ENCODE results near the gene MYH10.

MYH10 gene

DNA sequence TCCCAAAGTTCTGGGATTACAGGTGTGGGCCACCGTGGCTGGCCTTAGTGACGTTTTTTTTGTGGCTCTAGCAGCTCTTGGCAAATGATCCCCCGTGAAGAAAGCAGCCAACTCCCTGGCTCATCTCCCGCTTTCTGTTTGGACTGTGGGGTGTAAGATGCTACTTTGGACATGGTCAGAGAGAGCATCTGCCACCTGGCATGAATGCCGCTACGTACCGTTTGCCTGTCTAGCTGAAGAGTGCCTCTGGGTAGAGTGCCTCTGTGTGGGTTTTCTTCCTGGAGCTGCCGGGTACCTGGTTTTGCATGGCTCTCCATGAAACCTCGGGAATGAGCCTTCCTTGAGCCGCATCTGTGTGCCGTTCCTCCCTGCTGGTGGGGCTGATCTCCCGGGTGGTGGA lies 160.6 kb downstream of the MYH10 start:
- no peak for DNase-seq

DNA sequence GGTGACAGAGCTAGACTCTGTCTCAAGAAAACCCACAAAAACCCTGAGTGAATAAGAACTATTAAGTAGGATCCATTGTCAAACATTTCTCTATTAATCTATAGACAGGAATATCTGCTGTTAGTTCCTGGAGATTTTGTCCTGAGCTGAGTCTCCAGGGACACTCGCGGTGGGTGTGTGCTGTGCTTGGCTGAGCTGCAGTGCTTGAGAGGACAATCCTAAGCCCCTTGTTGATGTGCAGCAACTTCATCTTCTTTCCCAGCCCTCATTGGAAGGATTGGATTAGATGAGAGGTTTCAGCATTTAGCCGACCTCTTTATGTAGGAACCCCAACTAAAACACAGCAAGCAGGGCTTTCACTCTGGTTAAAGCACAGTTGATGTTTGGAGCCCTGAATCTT lies 161.5 kb downstream of the MYH10 start:
- DNase-seq: no peak

GRCh38 chr17:8468127-8468526 lies 162.4 kb downstream of the MYH10 start:
- no peak for DNase-seq

DNA sequence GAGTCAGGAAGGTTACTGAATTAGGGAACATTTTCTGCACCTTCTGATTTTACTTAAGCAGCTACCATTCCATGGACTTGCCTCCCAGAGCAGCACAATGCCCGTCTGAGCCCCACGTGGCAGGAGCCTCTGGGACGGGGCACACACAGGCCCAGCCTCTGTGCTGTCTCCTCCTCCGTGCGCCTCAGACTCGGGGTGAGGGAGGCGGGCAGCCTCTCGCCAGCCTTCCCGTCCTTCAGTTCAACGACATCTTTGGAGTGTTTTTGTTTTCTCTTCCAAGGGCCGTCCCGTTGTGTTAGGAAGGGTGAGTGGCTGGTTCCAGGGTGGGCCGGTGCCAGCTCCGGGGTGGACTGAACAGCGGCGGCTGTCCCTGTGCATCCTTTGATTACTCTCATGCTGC lies 163.0 kb downstream of the MYH10 start:
- DNase-seq: no peak

DNA sequence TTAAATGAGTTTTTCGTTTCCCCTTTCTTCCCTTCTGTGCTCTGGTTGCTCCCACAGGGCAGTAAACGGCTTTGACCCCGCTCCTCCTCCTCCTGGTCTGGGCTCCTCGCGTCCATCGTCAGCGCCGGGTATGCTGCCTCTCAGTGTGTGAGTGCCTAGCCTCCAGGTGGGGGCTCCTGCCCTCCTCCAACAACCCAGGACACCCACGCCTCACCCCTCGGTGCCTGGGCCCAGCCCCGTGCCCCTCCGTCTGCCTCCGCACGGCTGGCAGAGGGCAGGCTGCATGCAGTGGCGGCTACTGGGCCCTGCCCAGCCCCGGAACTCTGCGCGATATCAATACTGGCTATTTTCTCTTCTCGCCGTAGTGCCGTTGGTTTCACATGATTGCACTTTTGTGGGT lies 163.7 kb downstream of the MYH10 start:
- no peak for DNase-seq

GRCh38 chr17:8466456-8466855 lies 164.1 kb downstream of the MYH10 start:
- no peak for DNase-seq

DNA sequence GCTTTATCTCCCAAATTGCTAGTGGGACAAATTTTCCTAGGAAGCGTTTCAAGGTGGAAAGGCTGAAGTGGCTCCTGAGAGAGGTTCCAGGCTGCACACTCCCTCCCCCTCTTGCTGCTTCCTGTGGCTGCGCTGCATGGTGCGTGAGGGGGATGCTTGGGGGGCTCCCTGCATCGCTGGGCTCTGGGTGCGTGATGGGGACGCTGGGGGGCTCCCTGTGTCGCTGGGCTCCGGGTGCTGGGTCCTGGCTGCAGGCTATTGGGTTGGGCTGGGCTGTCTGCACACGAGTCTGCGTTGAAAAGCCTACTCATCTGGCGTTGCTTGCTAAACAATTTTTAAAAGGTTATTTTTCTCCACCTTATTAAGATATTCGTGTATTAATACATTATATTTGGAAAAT lies 164.8 kb downstream of the MYH10 start:
- no peak for DNase-seq

GRCh38 chr17:8465356-8465755 lies 165.2 kb downstream of the MYH10 start:
- no peak for DNase-seq

GRCh38 chr17:8464941-8465340 lies 165.6 kb downstream of the MYH10 start:
- no peak for DNase-seq

GRCh38 chr17:8463099-8463498 lies 167.4 kb downstream of the MYH10 start:
- no peak for DNase-seq

DNA sequence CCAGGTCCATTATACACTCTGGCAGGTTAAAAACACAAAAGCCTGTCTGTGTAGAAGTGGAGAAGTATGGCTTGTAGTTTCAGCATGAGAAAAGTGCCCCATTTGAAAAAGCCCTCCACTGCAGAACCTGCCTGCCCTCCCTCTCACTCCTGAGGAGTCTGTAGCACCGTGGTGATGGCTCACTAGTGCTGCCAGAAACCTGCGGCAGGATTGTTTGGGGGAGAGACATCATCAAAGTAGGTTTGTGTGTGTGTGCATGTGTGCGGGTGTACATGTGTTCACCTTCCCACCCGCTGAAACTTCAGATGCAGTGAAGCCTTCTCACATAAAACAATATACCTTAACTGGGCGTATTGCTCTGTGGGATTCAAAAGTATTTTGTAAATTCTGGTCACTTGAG lies 168.0 kb downstream of the MYH10 start:
- no peak for DNase-seq

GRCh38 chr17:8459831-8460230 lies 170.7 kb downstream of the MYH10 start:
- no peak for DNase-seq

DNA sequence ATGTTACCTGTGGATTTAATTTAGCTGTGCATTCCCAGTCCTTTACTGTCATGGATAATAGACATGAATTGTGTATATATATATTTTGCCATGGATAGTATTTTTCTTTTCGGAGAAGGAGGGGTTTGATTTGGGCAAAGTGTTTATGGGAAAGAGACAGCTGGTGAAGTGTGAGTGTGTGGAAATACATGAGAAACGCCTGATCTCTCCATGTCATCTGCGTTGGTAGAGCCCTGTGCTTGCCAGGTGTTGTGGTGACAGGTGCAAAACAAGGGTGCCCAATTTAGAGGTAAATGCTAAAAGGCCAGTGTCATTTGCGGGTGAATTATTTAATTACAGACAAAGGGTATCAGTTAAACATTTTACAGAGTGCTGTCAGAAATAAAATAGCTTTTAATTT lies 171.4 kb downstream of the MYH10 start:
- DNase-seq: no peak

GRCh38 chr17:8458128-8458527 lies 172.4 kb downstream of the MYH10 start:
- no peak for DNase-seq

DNA sequence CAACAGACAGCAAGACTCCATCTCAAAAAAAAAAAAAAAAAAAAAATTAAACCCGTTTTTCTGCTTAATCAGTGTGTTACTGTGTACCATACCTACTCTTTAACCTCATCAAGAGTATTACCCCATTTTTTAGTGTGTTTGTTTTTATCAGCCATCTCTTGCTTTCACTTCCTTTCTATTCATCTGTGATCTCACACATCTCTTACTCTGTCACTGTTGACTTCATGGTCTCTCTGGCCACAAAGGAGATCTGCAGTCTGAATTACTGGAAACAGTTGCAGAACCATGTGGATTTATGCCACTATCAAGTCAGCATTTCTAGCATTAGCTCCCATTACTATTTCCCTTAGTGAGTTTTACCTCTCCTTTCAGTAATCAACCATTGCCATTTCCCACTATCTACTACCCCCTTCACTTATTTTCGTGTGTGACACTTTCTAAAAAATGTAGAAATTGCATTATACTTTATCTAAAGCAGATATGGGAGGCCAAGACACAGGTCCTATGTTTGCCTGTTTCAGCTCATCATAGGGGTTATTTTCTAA lies 174.8 kb downstream of the MYH10 start:
- DNase-seq: no peak

DNA sequence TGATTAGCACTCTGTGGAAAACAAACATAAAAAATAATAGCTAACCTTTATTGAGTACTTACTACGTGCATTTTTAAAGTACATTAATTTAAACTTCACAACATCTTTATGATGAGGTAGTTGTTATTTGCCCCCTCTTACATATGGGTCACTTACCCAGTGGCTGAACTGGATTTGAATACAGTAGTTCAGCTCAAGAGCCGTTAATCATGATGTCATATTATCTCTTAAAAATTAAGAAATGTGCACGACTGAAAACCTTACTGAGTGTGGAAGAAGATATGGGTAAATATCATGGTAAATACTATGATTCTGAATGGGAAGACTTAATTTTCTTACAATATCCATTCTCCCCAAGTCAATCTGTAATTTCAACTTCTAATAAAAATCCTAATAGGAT lies 177.2 kb downstream of the MYH10 start:
- DNase-seq: no peak

- no peak for DNase-seq
Observed at GRCh38 chr17:8451933-8452614, 178.5 kb downstream of the MYH10 start.

GRCh38 chr17:8448310-8448709 lies 182.2 kb downstream of the MYH10 start:
- no peak for DNase-seq

- DNase-seq: no peak
Observed at GRCh38 chr17:8447799-8448198, 182.7 kb downstream of the MYH10 start.

GRCh38 chr17:8445536-8445935 lies 185.0 kb downstream of the MYH10 start:
- DNase-seq: no peak

DNA sequence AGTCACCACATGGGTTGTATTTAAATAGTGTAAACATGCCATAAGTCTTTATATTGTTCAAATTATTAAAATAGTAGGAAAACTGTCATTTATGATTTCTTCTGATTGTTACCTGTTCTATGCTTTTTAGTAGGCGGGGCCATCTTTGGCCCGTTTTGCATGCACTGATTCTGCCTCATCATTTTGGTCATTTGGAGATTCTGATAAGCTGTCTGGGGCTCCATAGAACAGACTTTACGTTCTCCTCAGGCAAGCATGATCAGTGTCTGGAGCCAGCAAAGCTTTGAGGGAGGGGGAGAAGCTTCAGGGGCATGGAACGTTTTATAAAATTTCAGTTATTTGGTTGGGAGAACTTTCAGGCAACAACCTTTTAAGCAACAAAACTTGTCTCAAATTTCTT lies 186.0 kb downstream of the MYH10 start:
- DNase-seq: no peak

DNA sequence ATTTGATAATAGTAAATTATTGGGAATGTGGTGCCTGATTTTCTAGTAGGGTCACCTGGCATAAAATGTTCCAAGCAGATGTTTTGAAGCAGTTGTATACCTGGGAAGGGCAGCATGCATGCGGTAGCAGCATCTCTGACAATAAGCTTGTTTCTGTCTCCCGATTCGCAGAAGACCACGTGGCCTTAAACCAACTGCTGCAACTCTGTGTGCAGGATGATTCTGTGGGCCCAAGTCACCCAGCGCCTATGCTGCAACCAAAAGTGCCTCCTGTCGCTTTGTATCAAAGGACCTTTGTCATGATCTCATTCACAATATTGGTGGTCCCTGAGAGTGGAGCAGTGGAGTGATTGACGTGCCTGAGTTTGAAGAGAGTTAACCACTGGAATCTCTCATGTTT lies 186.8 kb downstream of the MYH10 start:
- no peak for DNase-seq

DNA sequence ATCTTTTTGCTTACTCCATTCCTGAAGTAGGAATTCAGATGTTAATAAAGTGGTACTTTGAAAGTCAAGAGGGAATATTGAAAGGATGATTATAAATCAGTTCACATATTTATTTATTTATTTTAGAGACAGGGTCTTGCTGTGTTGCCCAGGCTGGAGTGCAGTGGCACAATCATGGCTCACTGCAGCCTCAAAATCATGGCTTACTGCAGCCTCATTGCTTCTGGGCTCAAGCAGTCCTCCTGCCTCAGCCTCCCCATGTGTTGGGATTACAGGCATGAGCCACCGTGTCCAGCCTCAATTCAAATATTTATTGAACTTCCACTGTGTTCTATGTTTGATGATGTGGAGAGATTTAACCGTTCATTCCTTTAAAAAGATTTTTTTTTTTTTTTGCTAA lies 188.2 kb downstream of the MYH10 start:
- DNase-seq: no peak

GRCh38 chr17:8441690-8442089 lies 188.8 kb downstream of the MYH10 start:
- DNase-seq: no peak

DNA sequence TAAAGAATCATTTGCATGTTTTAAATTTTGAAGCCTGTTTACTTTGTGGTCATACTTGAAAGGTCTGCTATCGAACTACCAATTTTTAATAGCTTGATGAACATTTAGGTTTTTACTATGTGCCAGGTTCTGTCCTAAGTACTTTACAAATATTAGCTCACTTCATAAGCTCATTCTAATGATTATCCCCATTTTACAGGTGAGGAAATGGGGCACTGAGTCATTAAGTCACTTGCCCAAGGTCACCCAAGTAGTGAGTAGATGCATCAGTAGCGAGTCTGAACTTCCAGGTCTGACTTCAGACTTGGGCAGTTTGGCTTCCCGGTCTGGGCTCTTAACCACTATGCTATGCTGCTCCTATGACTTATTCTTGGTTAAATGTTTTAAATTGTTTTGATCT lies 190.8 kb downstream of the MYH10 start:
- DNase-seq: no peak
